Fibroblast of gingiva (primary cell): ENCODE data around the gene NCLN.
"Not testable (repeated sequence)": the region's sequence is repeated elsewhere in the genome, so short reads cannot be mapped to it uniquely, and the experiment has no call there.

ENCODE experiments used
- DNase-seq: peaks from one replicate; pipeline ENCODE4 v3.0.0-alpha.2; 2011; ENCODE audit warnings: low read depth

NCLN gene

DNA sequence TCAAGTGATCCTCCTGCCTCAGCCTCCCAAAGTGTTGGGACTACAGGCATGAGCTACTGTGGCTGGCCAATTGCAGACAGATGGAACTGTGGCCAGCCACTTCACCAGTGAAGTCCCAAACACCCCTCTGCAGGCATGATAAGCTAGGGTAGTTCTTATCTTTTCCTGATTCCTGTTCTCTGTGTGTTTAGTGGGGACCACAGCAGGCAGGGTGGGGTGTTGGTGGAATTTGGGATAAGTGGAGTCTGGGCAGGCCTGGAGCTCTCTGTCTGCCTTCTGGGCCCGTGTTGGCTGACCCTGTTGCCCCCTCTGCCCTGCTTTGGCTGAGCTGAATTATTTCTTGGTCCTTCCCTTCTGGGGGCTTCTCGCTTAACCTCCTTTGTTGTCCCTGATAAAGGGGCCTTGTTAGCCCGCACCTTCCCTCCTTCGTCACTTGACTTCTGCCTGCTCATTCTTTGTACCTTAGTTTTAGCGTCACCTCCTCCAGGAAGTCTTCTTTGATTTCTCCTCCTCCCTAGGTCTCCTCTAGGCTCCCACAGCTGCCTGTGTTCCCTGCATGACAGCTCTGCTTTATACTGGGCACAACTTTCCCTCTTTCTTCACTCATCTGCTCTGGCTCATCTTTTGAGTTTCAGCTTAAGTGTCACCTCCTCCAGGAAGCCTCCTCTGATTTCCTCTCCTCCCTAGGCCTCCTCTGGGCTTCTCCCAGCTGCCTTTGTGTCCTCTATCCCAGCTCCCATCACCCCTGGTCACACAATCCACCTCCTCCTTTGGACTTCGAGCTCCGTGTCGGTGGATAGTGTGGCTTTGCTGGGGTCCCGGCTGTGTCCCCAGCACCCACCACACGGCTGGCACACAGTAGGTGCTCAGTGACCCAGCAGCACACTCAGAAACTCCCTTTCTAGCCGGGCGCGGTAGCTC, 1.7 kb upstream of the NCLN start:
- DNase-seq, result no peak

DNA sequence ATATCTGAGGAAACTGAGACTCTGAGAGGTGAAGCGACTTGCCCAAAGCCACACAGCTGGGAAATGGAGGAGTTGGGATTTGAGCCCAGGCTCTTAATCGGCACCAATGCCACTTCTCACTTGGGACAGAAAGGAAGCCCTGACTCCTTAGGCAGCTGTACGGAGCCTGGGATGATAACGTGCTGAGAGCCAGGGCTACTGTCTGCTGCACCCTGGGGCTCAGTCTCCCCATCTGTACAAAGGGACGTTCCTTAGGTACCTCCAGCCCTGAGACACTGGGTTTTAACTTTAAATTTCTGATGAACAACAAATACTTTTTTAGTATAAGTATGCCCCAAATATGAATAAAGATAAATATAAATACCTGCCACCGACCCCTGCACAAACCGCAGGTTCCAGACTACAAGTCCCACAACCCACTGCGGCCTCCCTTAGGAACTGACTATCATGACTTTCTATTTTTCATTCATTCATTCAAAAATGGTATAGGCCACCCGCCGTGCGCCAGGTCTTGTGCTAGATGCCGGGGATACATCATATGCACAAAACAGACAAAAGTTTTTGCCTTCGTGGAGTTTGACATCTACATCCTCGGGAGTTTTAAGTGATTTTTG, 776 bp upstream of the NCLN start:
- DNase-seq, result no peak

DNA sequence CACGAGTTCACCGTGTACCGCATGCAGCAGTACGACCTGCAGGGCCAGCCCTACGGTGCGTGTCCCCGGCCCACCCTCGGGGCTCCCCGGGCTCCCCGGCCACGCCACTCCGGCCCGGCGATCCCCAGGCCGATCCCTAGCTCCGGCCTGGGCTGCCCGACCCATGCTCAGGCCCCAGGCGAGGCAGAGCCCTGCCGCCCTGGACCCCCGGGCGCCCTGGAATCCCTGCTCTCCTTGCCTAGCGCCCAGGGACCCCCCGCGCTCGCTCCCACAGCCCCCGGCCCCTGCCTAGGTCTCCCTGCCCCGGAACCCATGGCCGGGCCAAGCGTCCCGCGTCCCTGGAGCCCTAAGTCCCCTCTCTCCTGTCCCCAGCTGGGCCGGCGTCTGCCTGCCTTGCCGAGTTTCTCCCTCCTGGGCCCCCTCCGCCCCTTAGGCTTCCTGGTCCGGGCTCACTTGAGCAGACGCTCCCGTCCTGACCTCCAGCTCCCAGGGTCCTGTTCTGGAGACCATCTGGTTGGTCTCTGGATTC, 494 bp downstream of the NCLN start:
- DNase-seq, result no peak

DNA sequence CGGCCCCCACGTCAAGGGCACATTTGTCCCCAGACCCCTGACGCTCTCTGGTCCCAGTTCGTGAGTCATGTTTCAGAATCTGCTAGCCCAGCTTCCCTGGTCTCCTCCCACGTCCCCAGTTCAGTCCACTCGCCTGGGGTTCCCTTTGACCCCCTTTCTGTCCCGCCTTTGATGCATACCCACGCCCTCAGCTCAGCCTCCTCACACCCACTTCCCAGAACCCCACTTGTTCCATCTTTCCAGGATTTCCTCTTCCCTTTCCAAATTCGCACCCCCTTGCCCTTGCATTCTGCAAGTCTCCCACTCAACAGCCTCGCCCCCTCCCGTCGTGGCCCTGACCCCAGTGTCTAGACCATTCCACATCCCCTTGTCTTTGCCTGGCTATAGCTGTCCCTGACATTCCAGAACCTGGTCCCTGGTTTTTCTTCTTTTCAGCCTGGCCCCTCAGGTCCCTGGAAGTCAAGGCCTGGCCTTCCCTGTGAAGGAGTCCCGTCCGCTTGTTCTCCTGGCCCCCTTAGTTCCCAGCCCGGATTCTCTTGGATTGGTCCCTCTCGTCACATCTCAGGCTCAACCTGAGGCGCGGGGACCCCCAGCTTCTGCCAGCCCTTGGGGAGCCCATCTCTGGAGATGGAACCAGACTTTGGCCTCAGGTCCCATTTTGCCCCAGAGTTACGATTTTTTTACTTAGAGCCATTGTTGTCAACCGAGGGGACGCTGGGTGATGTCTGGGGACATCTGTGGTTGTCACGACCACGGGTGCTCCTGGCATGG, 1.3 kb downstream of the NCLN start:
- no peak for DNase-seq

DNA sequence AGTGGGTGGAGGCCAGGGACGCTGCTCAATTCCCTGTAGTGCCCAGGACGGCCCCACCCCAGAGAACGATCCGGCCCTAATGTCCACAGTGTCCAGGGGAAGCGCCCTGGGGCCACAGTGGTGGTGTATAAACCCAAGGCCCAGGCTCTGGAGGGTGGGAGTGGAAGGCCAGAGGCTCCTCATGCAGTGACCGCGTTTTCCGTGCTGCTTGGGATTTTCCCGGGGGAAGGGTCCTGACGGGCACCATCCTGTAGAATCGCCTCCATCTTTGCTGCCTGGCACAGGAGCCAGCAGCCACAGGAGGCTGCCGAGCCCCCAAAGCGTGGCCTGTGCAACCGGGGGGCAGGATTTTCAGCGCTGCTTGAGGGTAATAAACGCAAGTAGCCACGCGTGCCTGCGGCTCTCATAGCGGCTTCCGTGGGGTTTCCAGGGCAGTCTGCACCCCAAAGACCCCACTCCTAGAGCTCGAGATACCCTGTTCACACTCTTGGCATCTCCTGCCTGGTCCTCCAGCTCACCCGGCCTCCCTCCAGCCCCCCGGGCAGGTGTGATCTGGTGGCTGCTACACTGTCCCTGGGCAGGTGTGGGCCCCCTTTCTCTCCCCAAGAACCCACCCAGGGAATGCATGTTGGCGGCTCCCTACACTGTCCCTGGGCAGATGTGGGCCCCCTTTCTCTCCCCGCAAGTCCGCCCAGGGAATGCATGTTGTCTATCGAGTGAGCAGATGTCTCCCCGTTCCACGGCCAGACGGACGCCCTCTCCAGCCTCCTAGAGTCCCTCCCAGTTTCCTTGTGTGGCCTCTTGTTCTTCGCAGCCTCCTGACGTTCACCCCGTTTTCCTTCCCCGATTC, 2.2 kb downstream of the NCLN start:
- no peak for DNase-seq

DNA sequence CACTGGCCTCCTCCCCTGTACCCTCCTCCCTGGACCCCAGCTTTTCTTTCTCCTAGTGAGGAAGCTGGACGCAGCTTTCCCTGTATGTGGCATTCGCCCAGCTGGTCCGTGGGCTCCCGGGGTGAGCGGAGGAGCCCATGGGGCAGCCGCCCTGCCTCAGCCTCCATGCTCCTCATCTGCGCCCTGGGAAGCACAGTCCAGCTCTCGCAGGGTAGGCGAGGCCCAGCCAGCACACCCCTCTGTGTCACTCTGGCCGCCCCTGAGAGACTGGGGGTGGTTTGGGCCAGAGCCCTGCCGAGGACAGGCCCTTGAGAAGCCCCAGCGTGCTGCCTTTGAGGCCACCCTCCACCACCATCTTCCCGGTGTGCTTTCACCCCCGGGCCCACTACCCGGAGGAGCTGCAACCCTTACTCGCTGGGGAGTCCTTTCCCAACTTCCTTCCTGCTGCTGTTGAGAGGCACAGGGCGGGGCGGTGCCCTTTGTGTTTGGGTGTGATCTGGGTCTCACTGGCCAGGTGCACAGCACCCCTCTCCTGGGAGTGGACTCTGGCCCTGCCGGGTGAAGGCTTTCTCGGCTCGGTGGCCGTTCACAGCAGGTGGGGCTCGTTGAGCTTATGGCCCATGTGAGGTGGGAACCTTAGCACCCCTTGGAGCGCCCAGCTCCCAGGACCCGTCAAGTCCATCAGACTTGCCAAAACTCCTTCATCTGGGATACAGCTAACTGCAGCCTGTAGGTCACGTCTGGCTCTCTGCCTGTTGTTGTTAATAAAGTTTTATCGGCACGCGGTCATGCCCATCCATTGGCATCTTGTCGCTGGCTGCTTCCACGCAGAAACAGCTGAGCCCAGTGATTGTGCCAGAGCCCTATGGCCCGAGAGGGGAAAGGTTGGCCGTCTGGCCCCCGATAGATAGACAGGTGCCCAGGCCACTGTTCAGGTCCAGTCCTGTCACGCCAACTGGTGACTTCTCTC, 3.2 kb downstream of the NCLN start:
- no peak for DNase-seq

DNA sequence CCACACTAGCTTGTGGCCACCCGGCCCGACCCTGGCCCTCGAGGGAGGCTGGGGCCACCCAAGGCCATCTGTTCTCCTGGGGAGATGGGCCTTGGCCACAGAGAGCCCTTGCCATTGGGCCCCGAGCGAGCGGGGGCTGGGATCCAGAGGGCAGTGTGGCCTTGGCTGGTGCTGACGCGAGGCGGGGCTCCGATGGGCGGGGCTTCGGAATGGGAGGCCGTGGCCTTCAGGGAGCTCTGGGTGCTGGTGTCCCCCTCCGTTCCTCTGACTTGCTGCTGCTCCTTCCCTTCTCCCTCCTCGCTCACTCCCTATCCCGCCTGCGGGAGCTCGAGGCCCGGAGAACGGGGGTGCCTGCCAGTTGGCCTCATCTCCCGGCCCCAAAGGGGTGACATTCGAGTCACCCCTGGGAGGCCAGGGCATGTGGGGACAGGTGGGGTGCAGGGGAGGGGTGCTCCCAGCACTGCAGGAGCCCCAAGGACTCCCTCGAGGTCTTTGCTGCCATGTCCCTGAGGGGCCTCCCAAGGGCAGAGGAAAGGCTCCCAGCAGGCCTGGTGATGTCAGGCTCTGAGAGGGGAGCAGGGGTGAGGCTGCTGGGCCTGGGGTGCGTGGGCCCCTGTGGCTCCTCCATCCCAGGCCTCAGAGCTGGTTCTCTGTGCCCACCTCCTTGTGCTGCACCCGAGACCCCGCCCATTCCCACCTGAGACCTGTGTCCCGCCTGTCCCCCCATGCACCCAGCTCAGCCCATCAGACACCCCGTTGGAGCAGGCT, 4.2 kb downstream of the NCLN start:
- no peak for DNase-seq

DNA sequence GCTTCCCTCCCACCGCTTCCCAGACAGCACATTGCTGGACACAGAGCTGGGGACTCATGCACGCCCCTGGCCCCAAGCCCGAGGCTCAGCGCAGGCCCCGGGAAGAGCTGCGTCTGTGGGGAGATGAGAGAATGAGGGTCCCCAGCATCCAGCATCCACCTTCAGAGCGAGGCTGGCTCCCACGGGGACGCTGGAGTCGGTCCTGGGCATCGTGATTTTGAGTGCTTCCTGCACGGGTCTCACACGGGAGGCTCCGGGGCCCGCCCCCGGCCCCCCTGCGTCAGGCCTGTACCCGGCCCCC, 4.7 kb downstream of the NCLN start:
- no peak for DNase-seq

DNA sequence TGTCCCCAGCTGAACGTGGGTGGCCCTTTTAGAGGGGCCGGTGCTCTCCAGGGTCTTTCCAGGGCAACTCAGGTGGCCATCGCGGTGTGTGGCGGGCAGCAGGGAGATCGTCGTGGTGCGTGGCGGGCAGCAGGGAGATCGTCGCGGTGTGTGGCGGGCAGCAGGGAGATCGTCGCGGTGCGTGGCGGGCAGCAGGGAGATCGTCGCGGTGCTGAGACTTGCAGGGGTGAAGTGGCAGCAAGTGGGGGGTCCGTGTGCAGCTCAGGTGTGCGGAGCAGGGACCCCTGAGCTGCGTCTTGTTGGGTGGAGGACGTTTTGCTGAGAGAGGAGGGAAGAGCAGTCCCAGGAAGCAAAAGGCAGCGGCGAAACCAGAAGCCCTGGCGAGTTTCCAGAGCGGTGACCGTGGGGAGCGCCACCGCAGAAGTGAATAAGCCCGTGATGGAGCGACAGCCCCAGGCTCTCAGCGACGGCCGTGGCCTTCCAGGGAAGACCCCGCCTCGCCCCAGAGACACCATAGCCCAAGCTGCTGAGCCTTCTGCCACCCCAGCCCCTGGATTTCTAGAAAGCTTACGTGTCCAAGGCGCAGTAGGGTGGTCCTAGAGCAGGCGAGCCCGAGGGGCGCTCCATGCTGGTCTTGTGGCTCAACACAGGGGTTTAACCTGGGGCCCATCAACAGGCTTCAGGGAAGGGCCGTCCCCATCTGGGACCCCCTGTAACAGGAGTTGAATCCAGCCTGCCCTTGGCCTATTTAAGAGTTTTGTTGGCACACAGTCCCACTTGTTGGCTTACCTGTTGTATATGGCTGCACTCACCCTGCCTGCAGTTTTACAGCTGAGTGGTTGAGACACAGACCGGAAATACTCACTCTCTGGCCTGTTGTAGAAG, 5.4 kb downstream of the NCLN start:
- DNase-seq, result no peak

DNA sequence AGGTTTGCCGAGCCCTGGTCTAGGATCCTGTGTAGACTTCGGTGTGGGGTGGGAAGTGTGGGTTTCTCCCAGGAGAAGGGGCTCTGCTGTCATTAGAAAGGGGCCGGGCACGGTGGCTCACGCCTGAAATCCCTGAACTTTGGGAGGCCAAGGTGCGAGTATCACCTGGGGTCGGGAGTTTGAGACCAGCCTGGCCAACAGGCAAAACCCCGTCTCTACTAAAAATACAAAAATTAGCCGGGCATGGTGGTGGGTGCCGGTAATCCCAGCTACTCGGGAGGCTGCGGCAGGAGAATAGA, 6.0 kb downstream of the NCLN start:
- DNase-seq, result not testable (repeated sequence)

DNA sequence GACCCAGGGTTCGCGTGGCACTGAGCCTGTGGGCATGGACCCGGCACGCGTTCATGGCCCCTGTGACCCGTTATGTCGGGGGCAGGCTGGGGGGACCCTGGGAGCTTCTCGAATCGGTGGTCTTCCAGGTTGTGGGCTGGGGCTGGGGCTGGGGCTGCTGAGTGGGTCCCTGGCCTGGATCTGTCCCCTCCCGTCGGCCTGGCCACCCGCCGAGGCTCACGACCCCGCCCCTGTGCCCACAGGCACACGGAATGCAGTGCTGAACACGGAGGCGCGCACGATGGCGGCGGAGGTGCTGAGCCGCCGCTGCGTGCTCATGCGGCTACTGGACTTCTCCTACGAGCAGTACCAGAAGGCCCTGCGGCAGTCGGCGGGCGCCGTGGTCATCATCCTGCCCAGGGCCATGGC, 6.5 kb downstream of the NCLN start:
- no peak for DNase-seq

DNA sequence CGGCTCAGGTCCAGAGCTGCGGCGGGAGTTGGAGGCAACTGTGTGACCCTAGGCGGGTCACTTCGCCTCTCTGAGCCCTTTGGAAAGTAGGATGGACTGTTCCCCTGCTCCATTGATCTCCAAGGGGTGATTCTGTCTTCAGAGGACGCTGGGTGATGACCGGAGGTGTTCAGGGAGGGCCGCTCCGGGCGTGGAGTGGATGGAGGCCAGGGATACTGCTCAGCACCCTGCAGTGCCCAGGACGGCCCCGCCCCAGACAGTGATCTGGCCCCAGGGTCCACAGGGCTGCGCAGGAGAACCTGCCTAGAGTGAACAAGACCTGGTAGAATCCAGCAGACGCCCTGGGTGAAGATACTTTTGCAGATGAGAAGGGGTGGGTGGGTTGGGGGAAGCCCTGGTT, 7.0 kb downstream of the NCLN start:
- no peak for DNase-seq

DNA sequence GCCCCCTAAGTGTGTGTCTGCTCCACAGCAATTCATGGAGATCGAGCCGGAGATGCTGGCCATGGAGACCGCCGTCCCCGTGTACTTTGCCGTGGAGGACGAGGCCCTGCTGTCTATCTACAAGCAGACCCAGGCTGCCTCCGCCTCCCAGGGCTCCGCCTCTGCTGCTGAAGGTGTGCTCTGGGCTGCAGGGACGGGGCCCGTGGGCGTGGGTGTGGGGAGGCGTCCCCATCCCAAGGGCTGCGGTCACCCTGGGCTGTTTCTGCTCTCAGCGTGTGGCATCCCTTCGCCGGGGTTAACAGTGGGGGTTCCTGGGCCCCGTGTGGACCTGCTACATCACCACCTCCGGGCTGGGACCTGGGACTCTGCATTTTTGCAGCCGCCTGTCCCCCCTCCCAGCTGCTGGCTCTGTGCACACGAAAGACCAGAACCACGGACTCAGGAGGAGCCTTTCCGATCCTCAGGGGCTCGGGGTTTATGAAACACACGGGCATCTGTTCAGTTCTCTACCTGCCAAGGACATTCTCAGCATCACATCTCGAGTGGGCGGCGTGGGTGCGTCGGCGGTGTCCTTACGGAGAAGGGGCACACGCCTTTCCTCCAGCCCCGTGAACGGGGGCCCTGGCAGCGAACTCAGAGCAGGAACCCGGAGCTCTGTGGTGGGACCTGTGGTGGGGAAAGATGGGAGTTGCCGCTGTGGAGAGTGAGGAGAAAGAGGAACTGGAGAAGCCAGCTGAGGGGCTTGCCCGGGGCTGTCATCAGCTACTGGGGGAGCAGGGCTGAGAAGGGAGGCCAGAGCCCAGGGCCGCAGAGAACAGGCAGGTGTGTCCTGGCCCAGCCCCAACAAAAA, 7.8 kb downstream of the NCLN start:
- DNase-seq, result no peak

DNA sequence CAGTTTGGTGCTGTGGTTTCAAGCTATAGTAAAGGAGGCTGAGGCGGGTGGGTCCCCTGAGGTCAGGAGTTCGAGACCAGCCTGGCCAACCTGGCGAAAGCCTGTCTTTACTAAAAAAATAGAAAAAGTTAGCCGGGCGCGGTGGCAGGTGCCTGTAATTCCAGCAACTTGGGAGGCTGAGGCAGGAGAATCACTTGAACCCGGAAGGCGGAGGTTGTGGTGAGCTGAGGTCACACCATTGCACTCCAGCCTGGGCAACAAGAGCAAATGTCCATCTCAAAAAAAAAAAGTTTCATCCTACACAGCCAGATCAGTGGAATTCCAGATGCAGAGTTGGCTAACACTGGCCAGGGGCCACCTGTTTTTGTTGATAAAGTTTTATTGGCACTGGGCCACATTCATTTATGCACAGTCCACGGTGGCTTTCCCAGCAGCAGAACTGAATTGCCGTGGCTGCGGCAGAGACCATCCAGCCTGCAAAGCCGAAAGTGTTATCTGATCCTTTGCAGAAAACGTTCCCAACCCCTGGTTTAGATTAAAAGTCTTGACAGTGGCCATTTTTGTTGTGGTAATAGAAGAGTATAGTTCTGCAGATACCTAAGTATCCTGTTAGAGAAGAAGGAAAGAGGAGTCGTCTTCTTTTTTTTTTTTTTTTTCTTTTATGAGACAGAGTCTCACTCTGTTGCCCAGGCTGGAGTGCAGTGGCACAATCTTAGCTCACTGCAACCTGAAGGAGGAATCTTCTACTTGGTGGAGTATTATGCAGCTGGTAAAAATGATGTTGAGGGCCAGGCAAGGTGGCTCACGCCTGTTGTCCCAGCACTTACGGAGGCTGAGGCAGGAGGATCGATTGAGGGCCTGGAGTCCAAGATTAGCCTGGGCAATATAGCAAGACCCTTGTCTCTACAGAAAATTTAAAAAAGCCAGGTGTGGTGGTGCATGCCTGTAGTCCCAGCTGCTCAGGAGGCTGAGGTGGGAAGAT, 8.7 kb downstream of the NCLN start:
- no peak for DNase-seq

DNA sequence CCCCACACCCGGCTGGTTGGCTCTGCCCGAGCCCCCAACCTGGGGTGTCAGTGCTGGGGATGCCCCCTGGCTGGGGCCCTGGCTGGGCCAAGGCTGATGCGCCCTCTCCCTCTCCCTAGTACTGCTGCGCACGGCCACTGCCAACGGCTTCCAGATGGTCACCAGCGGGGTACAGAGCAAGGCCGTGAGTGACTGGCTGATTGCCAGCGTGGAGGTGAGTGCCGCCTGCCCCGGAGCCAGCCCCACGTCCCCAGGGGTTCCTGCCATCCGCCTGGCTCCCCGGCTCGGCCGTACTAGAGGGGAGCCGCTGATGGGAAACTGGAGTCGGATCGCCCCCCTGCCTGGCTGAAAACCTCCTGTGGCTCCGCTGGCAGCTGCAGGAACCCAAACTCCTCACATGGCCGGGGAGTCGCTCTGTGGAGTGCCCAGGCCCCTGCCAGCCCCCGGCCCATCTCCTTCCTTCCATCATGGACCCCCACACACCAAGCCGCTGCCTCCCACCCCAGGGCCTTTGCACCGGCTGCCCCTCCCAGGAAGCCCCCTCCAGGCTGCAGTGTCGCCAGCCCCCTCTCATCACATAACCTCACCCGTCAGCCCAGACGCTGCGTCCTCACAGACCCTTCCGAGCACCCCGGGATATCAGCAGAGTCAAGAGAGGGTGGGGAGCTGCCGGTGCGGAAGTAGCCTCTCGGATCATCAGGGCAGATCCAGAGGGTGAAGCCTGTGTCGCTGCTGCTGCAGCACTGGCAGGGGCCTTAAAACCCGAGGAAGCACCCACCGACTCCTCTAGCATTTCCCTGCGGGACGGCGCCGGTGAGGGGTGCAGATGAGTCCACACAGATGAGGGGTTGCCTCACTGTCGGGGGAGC, 10.6 kb downstream of the NCLN start:
- no peak for DNase-seq

DNA sequence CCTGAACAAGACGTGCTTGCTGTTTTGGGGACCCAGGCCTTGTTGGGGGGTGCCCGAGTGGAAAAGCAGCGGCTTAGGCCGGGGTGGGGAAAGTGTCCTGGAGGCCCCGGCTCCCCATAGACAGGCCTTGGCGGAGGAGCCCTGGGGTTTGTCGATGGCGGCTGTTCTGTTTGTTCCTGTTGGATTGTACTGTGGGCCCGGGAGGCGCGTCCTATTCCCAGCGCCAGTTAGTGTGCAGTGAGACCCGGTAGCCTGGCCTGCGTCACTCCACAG, 11.1 kb downstream of the NCLN start:
- no peak for DNase-seq
